OCI-LY3 (cell line): Measurements from ENCODE around the gene LRRIQ3.

Source experiments
- H2AFZ ChIP-seq: fragments of 200-600, 300-600 bp; shearing (Covaris generic); 2 replicates; pipeline ENCODE4 v1.6.0; 2014; ENCODE audit warnings: antibody characterized with exemption, low read depth, low read length
- H3K27ac ChIP-seq: fragments of 200-600, 300-600 bp; sonication (generic); 2 replicates; pipeline ENCODE4 v1.5.1; 2014; ENCODE audit warnings: mild to moderate bottlenecking, low read length, moderate library complexity, mixed read lengths
- H3K27me3 ChIP-seq: fragments of 200-600, 300-600 bp; sonication (generic); 2 replicates; pipeline ENCODE4 v1.6.1; 2014; ENCODE audit warnings: low read depth, low read length, mixed read lengths
- H3K36me3 ChIP-seq: fragments of 200-600, 300-600 bp; sonication (generic); replicated peaks from 2 replicates; pipeline ENCODE3; 2014; ENCODE audit warnings: low read depth, low read length, mixed read lengths
- H3K4me1 ChIP-seq: fragments of 300-600, 200-600 bp; sonication (generic); 2 replicates; pipeline ENCODE4 v1.6.1; 2014; ENCODE audit warnings: low read length, mixed read lengths
- H3K4me2 ChIP-seq: fragments of 200-600, 300-600 bp; sonication (generic); 2 replicates; pipeline ENCODE4 v1.6.1; 2014; ENCODE audit warnings: low read length, mixed read lengths
- H3K4me3 ChIP-seq: fragments of 300-600, 200-600 bp; sonication (generic); 2 replicates; pipeline ENCODE4 v1.5.1; 2014; ENCODE audit warnings: antibody characterized with exemption, mild to moderate bottlenecking, low read length, moderate library complexity
- H3K79me2 ChIP-seq: fragments of 300-600, 200-600 bp; shearing (Covaris generic); 2 replicates; pipeline ENCODE4 v1.6.1; 2014; ENCODE audit warnings: mild to moderate bottlenecking, low read length, mixed read lengths
- H3K9ac ChIP-seq: fragments of 300-600, 200-600 bp; shearing (Covaris generic); 2 replicates; pipeline ENCODE4 v1.6.0; 2014; ENCODE audit warnings: mild to moderate bottlenecking, low read length, moderate library complexity
- H3K9me3 ChIP-seq: fragments of 200-600, 300-600 bp; shearing (Covaris generic); 2 replicates; pipeline ENCODE4 v1.6.1; 2014; ENCODE audit warnings: low read length, mixed read lengths; ENCODE audit not compliant: insufficient read depth
- H4K20me1 ChIP-seq: fragments of 200-600, 300-600 bp; sonication (generic); 2 replicates; pipeline ENCODE4 v1.6.1; 2016; ENCODE audit warnings: low read length, mixed read lengths; ENCODE audit not compliant: insufficient read depth
- CTCF ChIP-seq: fragments of 200-600, 300-600 bp; sonication (generic); IDR thresholded peaks from 2 replicates; pipeline ENCODE4 v1.5.1; 2014; ENCODE audit warnings: antibody characterized with exemption, low read length, low read depth
- EZH2phosphoT487 ChIP-seq: fragments of 200-600 bp; shearing (Covaris generic); IDR thresholded peaks from 2 replicates; pipeline ENCODE4 v1.6.1; 2018; ENCODE audit warnings: antibody characterized with exemption, mixed run types, low read depth

The LRRIQ3 gene

GRCh38 chr1:74237035-74237434, 39.1 kb upstream of the LRRIQ3 start:
- Histone ChIP-seq H3K36me3 (no peaks in the 10 kb centered on the region), H3K9me3 (no peaks in the 10 kb centered on the region)

GRCh38 chr1:74236440-74236839, 38.5 kb upstream of the LRRIQ3 start:
- Histone ChIP-seq H3K27me3 (no peaks in the 10 kb centered on the region), H4K20me1 (no peaks in the 10 kb centered on the region), H3K9ac (no peak overlapping the region), H3K36me3 (no peaks in the 10 kb centered on the region), H3K9me3 (no peaks in the 10 kb centered on the region), H3K27ac (no peak overlapping the region), H3K4me1 (no peaks in the 10 kb centered on the region), H2AFZ (no peak overlapping the region), H3K4me3 (no peak overlapping the region), H3K4me2 (no peak overlapping the region), H3K79me2 (no peaks in the 10 kb centered on the region)
- no peak for TF ChIP-seq CTCF
- TF ChIP-seq EZH2phosphoT487: no peak

More at GRCh38 chr1:74237035-74237434, 39.1 kb upstream of the LRRIQ3 start:
- TF ChIP-seq EZH2phosphoT487: no peak
- TF ChIP-seq CTCF: no peak
- Histone ChIP-seq H3K4me2 (no peak overlapping the region), H4K20me1 (no peaks in the 10 kb centered on the region), H3K4me3 (no peak overlapping the region), H3K4me1 (no peaks in the 10 kb centered on the region), H3K27ac (no peak overlapping the region), H3K27me3 (no peaks in the 10 kb centered on the region), H3K9ac (no peak overlapping the region), H2AFZ (no peak overlapping the region), H3K79me2 (no peaks in the 10 kb centered on the region)

- TF ChIP-seq EZH2phosphoT487: no peak
- TF ChIP-seq CTCF: no peak
These were observed 37.2 kb upstream of the LRRIQ3 start, which contains the start of gene TNNI3K for GRCh38 chr1:74235153-74235552. TSS of gene TNNI3K (plus strand) at chr1:74235387. CDS start at chr1:74235452, 65 bp downstream.

GRCh38 chr1:74223453-74223852, 25.5 kb upstream of the LRRIQ3 start:
- Histone ChIP-seq H3K79me2 (no peaks in the 10 kb centered on the region), H3K9ac (no peak overlapping the region), H4K20me1 (no peaks in the 10 kb centered on the region), H3K36me3 (no peaks in the 10 kb centered on the region), H3K27ac (no peak overlapping the region), H3K4me1 (no peaks in the 10 kb centered on the region), H3K4me2 (no peak overlapping the region), H3K4me3 (no peak overlapping the region), H3K27me3 (no peaks in the 10 kb centered on the region), H3K9me3 (no peaks in the 10 kb centered on the region), H2AFZ (no peak overlapping the region)
- TF ChIP-seq CTCF: no peak
- no peak for TF ChIP-seq EZH2phosphoT487

More at GRCh38 chr1:74235153-74235552, 37.2 kb upstream of the LRRIQ3 start, which contains the start of gene TNNI3K:
- Histone ChIP-seq H3K27ac (no peak within 1 kb of the TSS), H3K4me1 (no peaks in the 10 kb centered on the region), H3K27me3 (no peaks in the 10 kb centered on the region), H4K20me1 (no peaks in the 10 kb centered on the region), H3K79me2 (no peaks in the 10 kb centered on the region), H3K9me3 (no peaks in the 10 kb centered on the region), H3K36me3 (no peaks in the 10 kb centered on the region), H2AFZ (no peak within 1 kb of the TSS), H3K4me3 (no peak within 1 kb of the TSS), H3K9ac (no peak within 1 kb of the TSS), H3K4me2 (no peak within 1 kb of the TSS)
